OCI-LY1 (cell line): ENCODE data around the gene PLEKHM3.

Experiments
- H2AFZ ChIP-seq: fragments of 200-600 bp; sonication (generic), shearing (Covaris generic); 2 replicates; pipeline ENCODE4 v1.6.0; 2014; ENCODE audit warnings: antibody characterized with exemption, mild to moderate bottlenecking, low read length
- H3F3A ChIP-seq: fragments of 200-600 bp; sonication (generic), shearing (Covaris generic); 2 replicates; pipeline ENCODE4 v1.6.0; 2014; ENCODE audit warnings: mild to moderate bottlenecking, antibody characterized with exemption, low read length, moderate library complexity; ENCODE audit not compliant: insufficient read depth
- H3K27ac ChIP-seq: fragments of 200-600 bp; sonication (generic); 2 replicates; pipeline ENCODE4 v1.5.1; 2014; ENCODE audit warnings: low read length, mixed run types, mild to moderate bottlenecking, low read depth; ENCODE audit not compliant: poor library complexity, severe bottlenecking
- H3K27me3 ChIP-seq: fragments of 200-600 bp; sonication (generic); 2 replicates; pipeline ENCODE4 v1.6.0; 2014; ENCODE audit warnings: antibody characterized with exemption, mild to moderate bottlenecking, low read length, moderate library complexity; ENCODE audit not compliant: insufficient read depth
- H3K36me3 ChIP-seq: fragments of 200-600 bp; sonication (generic); 2 replicates; pipeline ENCODE4 v1.6.1; 2014; ENCODE audit warnings: mild to moderate bottlenecking, antibody characterized with exemption, low read length, moderate library complexity, mixed read lengths; ENCODE audit not compliant: insufficient read depth
- H3K4me1 ChIP-seq: fragments of 200-600 bp; sonication (generic); 2 replicates; pipeline ENCODE4 v1.5.1; 2014; ENCODE audit warnings: mild to moderate bottlenecking, low read length, moderate library complexity; ENCODE audit not compliant: insufficient read depth, severe bottlenecking
- H3K4me2 ChIP-seq: fragments of 200-600 bp; sonication (generic), shearing (Covaris generic); 2 replicates; pipeline ENCODE4 v1.6.1; 2014; ENCODE audit warnings: low read length
- H3K4me3 ChIP-seq: fragments of 200-600 bp; sonication (generic); 2 replicates; pipeline ENCODE4 v1.5.1; 2014; ENCODE audit warnings: low read length, low read depth, mild to moderate bottlenecking, mixed read lengths; ENCODE audit not compliant: poor library complexity, severe bottlenecking
- H3K79me2 ChIP-seq: fragments of 200-600 bp; shearing (Covaris generic); 2 replicates; pipeline ENCODE4 v1.6.1; 2016; ENCODE audit warnings: mixed run types, low read length, mixed read lengths; ENCODE audit not compliant: insufficient read depth
- H3K9ac ChIP-seq: fragments of 200-600 bp; sonication (generic), shearing (Covaris generic); 2 replicates; pipeline ENCODE4 v1.6.1; 2014; ENCODE audit warnings: mild to moderate bottlenecking, low read length, mixed read lengths
- H3K9me2 ChIP-seq: fragments of 200-600 bp; sonication (generic), shearing (Covaris generic); 2 replicates; pipeline ENCODE4 v1.6.1; 2014; ENCODE audit warnings: low read depth, mild to moderate bottlenecking, low read length, mixed read lengths
- H3K9me3 ChIP-seq: fragments of 200-600 bp; shearing (Covaris generic); 2 replicates; pipeline ENCODE4 v1.6.1; 2014; ENCODE audit warnings: low read length, mixed read lengths
- H4K20me1 ChIP-seq: fragments of 200-600 bp; sonication (generic), shearing (Covaris generic); 2 replicates; pipeline ENCODE4 v1.6.0; 2016; ENCODE audit warnings: mild to moderate bottlenecking, low read length; ENCODE audit not compliant: insufficient read depth
- EZH2 ChIP-seq: fragments of 200-600 bp; sonication (generic), shearing (Covaris generic); IDR thresholded peaks from 2 replicates; pipeline ENCODE4 v1.8.0; 2017; ENCODE audit warnings: borderline replicate concordance, mixed run types, mild to moderate bottlenecking, antibody characterized with exemption, low read length, moderate library complexity, mixed read lengths
- TF ChIP-seq, protein P1 (sequence below): fragments of 200-600 bp; sonication (generic), shearing (Covaris generic); IDR thresholded peaks from 2 replicates; pipeline ENCODE4 v1.5.1; 2017; ENCODE audit warnings: mild to moderate bottlenecking, antibody characterized with exemption, low read length, moderate library complexity, mixed read lengths

PLEKHM3 gene

DNA sequence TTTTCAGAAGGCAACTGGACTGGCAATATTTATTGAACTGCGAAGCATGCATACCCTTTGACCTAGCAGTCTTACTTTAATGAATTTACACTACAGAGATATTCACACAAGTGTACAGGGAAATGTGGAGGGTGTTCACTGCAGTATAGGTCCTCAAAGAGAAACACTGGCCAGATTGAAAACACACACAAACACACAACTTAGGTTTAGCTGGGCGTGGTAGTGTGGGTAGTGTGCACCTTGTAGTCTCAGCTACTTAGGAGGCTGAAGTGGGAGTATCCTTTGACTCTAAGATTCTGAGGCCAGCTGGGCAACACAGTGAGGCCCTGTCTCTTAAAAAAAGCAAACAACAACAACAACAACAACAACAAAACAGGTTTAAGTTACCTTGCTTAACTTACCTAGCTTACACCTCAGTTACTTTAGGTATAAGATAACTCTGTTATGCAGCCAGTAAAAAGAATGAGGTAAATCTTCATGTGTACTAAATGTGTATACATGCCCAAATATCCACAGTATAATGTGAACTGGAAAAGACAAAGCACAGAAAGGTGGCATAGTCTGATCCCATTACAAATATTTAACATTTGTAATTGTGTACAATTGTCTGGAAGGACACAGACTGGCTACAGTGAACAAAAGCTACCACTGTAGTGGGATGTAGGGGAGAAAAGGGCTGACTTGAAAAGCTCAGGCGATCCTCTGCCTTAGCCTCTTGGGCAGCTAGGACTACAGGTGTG lies 149.7 kb downstream of the PLEKHM3 start:
- Histone ChIP-seq H3F3A (no peaks in the 10 kb centered on the region), H3K9me2 (no peaks in the 10 kb centered on the region), H3K9me3 (no peaks in the 10 kb centered on the region), H3K4me3 (no peak overlapping the region), H3K36me3 (no peaks in the 10 kb centered on the region), H4K20me1 (no peaks in the 10 kb centered on the region), H3K27me3 (no peaks in the 10 kb centered on the region), H3K4me2 (no peak overlapping the region), H2AFZ (no peak overlapping the region), H3K27ac (no peak overlapping the region), H3K9ac (no peak overlapping the region), H3K79me2 (no peaks in the 10 kb centered on the region), H3K4me1 (no peaks in the 10 kb centered on the region)
- TF ChIP-seq, protein P1, sequence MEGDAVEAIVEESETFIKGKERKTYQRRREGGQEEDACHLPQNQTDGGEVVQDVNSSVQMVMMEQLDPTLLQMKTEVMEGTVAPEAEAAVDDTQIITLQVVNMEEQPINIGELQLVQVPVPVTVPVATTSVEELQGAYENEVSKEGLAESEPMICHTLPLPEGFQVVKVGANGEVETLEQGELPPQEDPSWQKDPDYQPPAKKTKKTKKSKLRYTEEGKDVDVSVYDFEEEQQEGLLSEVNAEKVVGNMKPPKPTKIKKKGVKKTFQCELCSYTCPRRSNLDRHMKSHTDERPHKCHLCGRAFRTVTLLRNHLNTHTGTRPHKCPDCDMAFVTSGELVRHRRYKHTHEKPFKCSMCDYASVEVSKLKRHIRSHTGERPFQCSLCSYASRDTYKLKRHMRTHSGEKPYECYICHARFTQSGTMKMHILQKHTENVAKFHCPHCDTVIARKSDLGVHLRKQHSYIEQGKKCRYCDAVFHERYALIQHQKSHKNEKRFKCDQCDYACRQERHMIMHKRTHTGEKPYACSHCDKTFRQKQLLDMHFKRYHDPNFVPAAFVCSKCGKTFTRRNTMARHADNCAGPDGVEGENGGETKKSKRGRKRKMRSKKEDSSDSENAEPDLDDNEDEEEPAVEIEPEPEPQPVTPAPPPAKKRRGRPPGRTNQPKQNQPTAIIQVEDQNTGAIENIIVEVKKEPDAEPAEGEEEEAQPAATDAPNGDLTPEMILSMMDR = no peak
- no peak for TF ChIP-seq EZH2

DNA sequence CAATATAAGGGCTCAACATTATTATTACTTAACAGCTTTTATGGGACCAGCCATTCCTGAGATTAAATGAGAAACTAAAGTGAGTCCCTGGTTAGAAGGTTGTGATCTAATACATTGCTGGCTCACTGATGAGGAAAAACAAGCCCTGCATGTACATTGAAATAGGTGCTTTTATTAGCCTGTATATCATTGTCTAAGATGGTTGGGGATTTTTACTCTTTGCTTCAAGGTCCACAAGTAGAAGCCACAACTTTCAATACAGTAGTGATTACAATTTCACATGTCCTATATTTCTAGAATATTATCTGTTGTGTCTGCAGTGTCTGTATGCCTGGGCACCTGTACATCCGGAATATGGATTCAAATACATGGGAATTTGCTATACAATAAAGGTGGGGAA lies 151.5 kb downstream of the PLEKHM3 start:
- H3K36me3 ChIP-seq = no peaks in the 10 kb centered on the region
- no peaks in the 10 kb centered on the region for H3K9me2 ChIP-seq
- H3K4me3 ChIP-seq = no peak overlapping the region
- H3K4me1 ChIP-seq = no peaks in the 10 kb centered on the region
- no peaks in the 10 kb centered on the region for H3K27me3 ChIP-seq
- no peak for TF ChIP-seq EZH2
- no peak overlapping the region for H2AFZ ChIP-seq
- no peaks in the 10 kb centered on the region for H3F3A ChIP-seq
- no peak overlapping the region for H3K4me2 ChIP-seq
- H3K79me2 ChIP-seq = no peaks in the 10 kb centered on the region
- no peaks in the 10 kb centered on the region for H4K20me1 ChIP-seq
- H3K27ac ChIP-seq = no peak overlapping the region
- no peak overlapping the region for H3K9ac ChIP-seq
- H3K9me3 ChIP-seq = no peaks in the 10 kb centered on the region

DNA sequence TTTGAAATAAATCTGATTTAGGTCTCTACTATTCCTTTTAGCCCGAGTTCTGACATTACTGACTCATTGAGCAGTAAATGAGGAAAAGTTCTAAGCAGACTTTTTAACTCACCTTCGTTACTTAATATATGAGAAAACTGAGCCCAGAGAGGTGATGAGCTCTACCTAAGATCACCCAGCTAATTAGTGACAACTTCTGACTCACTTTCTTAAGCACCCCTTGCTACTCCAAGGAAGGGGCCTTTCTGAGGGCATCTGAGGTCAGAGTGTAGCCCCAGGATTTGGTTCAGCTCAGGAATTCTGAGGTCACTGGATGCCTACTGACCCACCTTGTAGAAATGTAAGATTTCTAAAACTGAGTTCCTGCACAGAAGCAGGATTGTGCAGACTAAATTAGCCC lies 153.4 kb downstream of the PLEKHM3 start:
- Histone ChIP-seq H3K79me2 (no peaks in the 10 kb centered on the region), H3K27me3 (no peaks in the 10 kb centered on the region), H3K9me2 (no peaks in the 10 kb centered on the region), H3K4me1 (no peaks in the 10 kb centered on the region), H2AFZ (no peak overlapping the region), H3K9ac (no peak overlapping the region), H3K4me3 (no peak overlapping the region), H3K36me3 (no peaks in the 10 kb centered on the region), H3F3A (no peaks in the 10 kb centered on the region), H4K20me1 (no peaks in the 10 kb centered on the region), H3K9me3 (no peaks in the 10 kb centered on the region), H3K27ac (no peak overlapping the region), H3K4me2 (no peak overlapping the region)
- no peak for TF ChIP-seq EZH2
- TF ChIP-seq, protein P1 = no peak

DNA sequence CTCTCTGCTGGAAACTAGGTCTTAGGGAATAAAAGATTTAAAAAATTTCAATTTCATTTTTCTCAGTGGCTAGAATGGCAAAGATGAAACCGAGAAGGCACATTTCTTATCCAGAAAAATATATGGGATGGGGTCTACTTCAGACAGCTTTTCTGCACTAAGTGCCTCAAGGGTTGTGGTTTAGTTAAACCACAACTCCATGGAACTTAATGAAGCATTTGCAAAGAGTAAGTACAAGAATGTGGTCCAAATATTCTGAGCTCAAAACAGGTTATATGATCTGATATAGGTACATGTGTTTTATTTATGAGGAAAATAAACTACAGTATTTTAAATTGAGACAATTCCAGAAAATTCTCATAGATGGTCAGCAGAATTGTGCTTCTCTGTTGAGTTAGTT lies 153.8 kb downstream of the PLEKHM3 start:
- Histone ChIP-seq H3K27ac (no peak overlapping the region), H3K79me2 (no peaks in the 10 kb centered on the region), H3K4me2 (no peak overlapping the region), H3F3A (no peaks in the 10 kb centered on the region), H3K9me2 (no peaks in the 10 kb centered on the region), H4K20me1 (no peaks in the 10 kb centered on the region), H3K27me3 (no peaks in the 10 kb centered on the region), H3K4me3 (no peak overlapping the region), H3K9me3 (no peaks in the 10 kb centered on the region), H3K36me3 (no peaks in the 10 kb centered on the region), H3K4me1 (no peaks in the 10 kb centered on the region), H2AFZ (no peak overlapping the region), H3K9ac (no peak overlapping the region)
- no peak for TF ChIP-seq EZH2
- TF ChIP-seq, protein P1 = no peak
